Osteoblast (primary cell): ENCODE measurements around the gene CABP1. TPM values are rescaled to one million over a fixed set of nuclear protein-coding genes. Genes with fewer than 3 reads are reported as not detected.

Source experiments
- DNase-seq: peaks from one replicate; pipeline ENCODE4 v3.0.0; 2011; ENCODE audit warnings: low spot score, mixed read lengths; ENCODE audit not compliant: insufficient read length; ENCODE audit errors: missing footprints
- H2AFZ ChIP-seq: 2 replicates; pipeline ENCODE4 v1.6.0; 2011; ENCODE audit warnings: mild to moderate bottlenecking, low read length
- H3K27ac ChIP-seq: 2 replicates; pipeline ENCODE4 v1.5.1; 2011; ENCODE audit warnings: mild to moderate bottlenecking, low read depth, low read length, moderate library complexity
- H3K27me3 ChIP-seq: 2 replicates; pipeline ENCODE4 v1.6.0; 2012; ENCODE audit warnings: mild to moderate bottlenecking, control low read depth, inconsistent platforms, low read length, moderate library complexity; ENCODE audit not compliant: insufficient read depth
- H3K36me3 ChIP-seq: 2 replicates; pipeline ENCODE4 v1.5.1; 2011; ENCODE audit warnings: mild to moderate bottlenecking, low read length, control low read depth, moderate library complexity; ENCODE audit not compliant: insufficient read depth
- H3K4me1 ChIP-seq: 2 replicates; pipeline ENCODE4 v1.5.1; 2011; ENCODE audit warnings: mild to moderate bottlenecking, low read length, control low read depth, moderate library complexity; ENCODE audit not compliant: insufficient read depth
- H3K4me2 ChIP-seq: 2 replicates; pipeline ENCODE4 v1.6.0; 2011; ENCODE audit warnings: mild to moderate bottlenecking, low read length; ENCODE audit not compliant: insufficient read depth
- H3K4me3 ChIP-seq: fragments of 200-600 bp; sonication (generic); 3 replicates; pipeline ENCODE4 v1.5.1; 2012; ENCODE audit warnings: mild to moderate bottlenecking, low read length, inconsistent platforms; ENCODE audit not compliant: insufficient read depth
- H3K79me2 ChIP-seq: 2 replicates; pipeline ENCODE4 v1.6.0; 2012; ENCODE audit warnings: mild to moderate bottlenecking, low read length, control low read depth, inconsistent platforms; ENCODE audit not compliant: insufficient read depth
- H3K9me3 ChIP-seq: 2 replicates; pipeline ENCODE4 v1.5.1; 2011; ENCODE audit warnings: low read depth, low read length, control low read depth
- H4K20me1 ChIP-seq: 2 replicates; pipeline ENCODE4 v1.6.0; 2012; ENCODE audit warnings: mild to moderate bottlenecking, low read length, control low read depth; ENCODE audit not compliant: insufficient read depth
- total RNA-seq: library from RNA; depleted of rRNA; stranded (reverse); fragments of >200 nt; gene quantifications from 2 replicates; pipeline ENCODE4 v1.2.3, GENCODE V29; 2012
- TF ChIP-seq, protein P1 (sequence below): IDR thresholded peaks from 2 replicates; pipeline ENCODE4 v1.5.1; 2011; ENCODE audit warnings: mild to moderate bottlenecking, low read depth, low read length, moderate library complexity; ENCODE audit errors: extremely low read depth

Gene CABP1
- total RNA-seq, 1 donor: not detected

- TF ChIP-seq, protein P1, sequence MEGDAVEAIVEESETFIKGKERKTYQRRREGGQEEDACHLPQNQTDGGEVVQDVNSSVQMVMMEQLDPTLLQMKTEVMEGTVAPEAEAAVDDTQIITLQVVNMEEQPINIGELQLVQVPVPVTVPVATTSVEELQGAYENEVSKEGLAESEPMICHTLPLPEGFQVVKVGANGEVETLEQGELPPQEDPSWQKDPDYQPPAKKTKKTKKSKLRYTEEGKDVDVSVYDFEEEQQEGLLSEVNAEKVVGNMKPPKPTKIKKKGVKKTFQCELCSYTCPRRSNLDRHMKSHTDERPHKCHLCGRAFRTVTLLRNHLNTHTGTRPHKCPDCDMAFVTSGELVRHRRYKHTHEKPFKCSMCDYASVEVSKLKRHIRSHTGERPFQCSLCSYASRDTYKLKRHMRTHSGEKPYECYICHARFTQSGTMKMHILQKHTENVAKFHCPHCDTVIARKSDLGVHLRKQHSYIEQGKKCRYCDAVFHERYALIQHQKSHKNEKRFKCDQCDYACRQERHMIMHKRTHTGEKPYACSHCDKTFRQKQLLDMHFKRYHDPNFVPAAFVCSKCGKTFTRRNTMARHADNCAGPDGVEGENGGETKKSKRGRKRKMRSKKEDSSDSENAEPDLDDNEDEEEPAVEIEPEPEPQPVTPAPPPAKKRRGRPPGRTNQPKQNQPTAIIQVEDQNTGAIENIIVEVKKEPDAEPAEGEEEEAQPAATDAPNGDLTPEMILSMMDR: no peak
- Histone ChIP-seq H3K27ac (peak overlapping the region; percentile 45), H3K9me3 (no peaks in the 10 kb centered on the region), H3K79me2 (peaks cover 32% of the 10 kb centered on the region), H3K27me3 (no peaks in the 10 kb centered on the region), H3K4me2 (peak overlapping the region; percentile 91), H3K4me3 (peak overlapping the region; percentile 84), H2AFZ (peak overlapping the region; percentile 2), H3K4me1 (peaks cover 11% of the 10 kb centered on the region), H4K20me1 (peaks cover 11% of the 10 kb centered on the region), H3K36me3 (peaks cover 14% of the 10 kb centered on the region)
- peak; percentile 88 for DNase-seq
These were observed 70.4 kb downstream of the CABP1 start for GRCh38 chr12:120710805-120711296.

GRCh38 chr12:120711411-120711810 lies 71.0 kb downstream of the CABP1 start:
- peak overlapping the region; percentile 84 for H3K4me3 ChIP-seq
- H2AFZ ChIP-seq: peak overlapping the region; percentile 2
- H4K20me1 ChIP-seq: peaks cover 11% of the 10 kb centered on the region
- peaks cover 32% of the 10 kb centered on the region for H3K79me2 ChIP-seq
- H3K36me3 ChIP-seq: peaks cover 19% of the 10 kb centered on the region
- H3K27ac ChIP-seq: peak overlapping the region; percentile 45
- no peaks in the 10 kb centered on the region for H3K27me3 ChIP-seq
- peaks cover 11% of the 10 kb centered on the region for H3K4me1 ChIP-seq
- TF ChIP-seq, protein P1: no peak
- H3K4me2 ChIP-seq: peak overlapping the region; percentile 91
- no peaks in the 10 kb centered on the region for H3K9me3 ChIP-seq
- no peak for DNase-seq

DNA sequence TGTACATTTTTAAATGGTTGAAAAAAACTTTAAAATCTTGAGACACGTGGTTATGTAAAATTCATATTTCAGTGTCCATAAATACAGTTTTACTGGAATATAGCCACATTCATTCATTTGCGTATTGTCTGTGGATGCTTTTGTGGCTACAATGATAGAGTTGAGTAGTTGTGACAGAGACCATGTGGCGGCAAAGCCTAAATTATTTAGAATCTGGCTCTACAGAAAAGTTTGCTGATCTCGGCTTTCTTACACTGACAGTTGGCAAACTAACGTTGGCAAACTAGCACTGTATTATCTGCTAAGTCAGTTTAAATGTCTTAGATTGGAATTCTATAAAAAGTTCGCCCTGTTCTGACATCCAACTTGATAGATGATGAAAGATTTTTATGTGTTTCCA lies 72.2 kb downstream of the CABP1 start:
- Histone ChIP-seq H3K9me3 (no peaks in the 10 kb centered on the region), H3K4me1 (peaks cover 11% of the 10 kb centered on the region), H3K4me3 (no peak overlapping the region), H4K20me1 (peaks cover 11% of the 10 kb centered on the region), H3K79me2 (peaks cover 32% of the 10 kb centered on the region), H3K36me3 (peaks cover 27% of the 10 kb centered on the region), H3K27ac (no peak overlapping the region), H2AFZ (no peak overlapping the region), H3K4me2 (no peak overlapping the region), H3K27me3 (no peaks in the 10 kb centered on the region)
- TF ChIP-seq, protein P1: no peak
- no peak for DNase-seq

DNA sequence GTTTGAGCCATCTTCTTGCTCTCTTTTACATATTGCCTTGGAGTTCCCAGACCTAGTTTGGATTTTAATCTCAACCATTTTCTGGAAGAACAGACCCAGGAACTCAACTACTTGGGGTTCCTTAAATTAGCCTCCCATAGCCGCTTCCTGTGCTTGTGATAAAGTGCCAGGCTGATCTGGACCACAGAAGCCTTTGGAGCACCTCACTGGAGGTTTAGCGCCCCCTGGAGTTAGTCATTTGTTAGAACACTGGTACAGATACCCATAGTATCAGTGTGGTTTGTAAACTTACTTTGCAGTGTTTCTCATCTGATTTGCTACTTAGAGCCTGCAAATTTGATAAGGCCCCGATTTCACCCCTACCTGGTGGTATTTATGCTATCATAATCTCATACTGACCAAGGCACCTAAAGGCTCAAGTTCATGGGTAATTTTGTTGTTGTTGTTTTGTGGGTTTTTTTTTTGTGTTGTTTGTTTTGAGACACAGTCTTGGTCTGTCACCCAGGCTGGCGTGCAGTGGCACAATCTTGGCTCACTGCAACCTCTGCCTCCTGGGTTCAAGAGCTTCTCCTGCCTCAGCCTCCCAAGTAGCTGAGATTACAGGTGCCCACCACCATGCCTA lies 73.5 kb downstream of the CABP1 start:
- Histone ChIP-seq H3K4me2 (no peak overlapping the region), H3K27ac (no peak overlapping the region), H3K4me3 (no peak overlapping the region), H3K4me1 (peaks cover 11% of the 10 kb centered on the region), H4K20me1 (peaks cover 11% of the 10 kb centered on the region), H3K9me3 (no peaks in the 10 kb centered on the region), H3K27me3 (no peaks in the 10 kb centered on the region), H3K36me3 (peaks cover 38% of the 10 kb centered on the region), H2AFZ (no peak overlapping the region), H3K79me2 (peaks cover 32% of the 10 kb centered on the region)
- DNase-seq: peak; percentile 93
- TF ChIP-seq, protein P1: peak; percentile 92

Other genes starting within 250 kb of the CABP1 start
- gene COX6A1, start 202.5 kb upstream of the CABP1 start, total RNA-seq: 224 and 256 TPM in 2 replicates
- gene TRIAP1, start 194.2 kb upstream of the CABP1 start, total RNA-seq: 19.2 and 19.9 TPM in 2 replicates
- gene GATC, start 194.2 kb upstream of the CABP1 start, total RNA-seq: 14.5 and 20.0 TPM in 2 replicates
- gene SRSF9, start 170.9 kb upstream of the CABP1 start, total RNA-seq: 103 and 107 TPM in 2 replicates
- 162 and 168 TPM in 2 replicates for gene DYNLL1, start 144.5 kb upstream of the CABP1 start, total RNA-seq
- 15.2 and 19.2 TPM in 2 replicates for gene COQ5, start 111.5 kb upstream of the CABP1 start, total RNA-seq
- gene RNF10, start 106.3 kb upstream of the CABP1 start, total RNA-seq: 117 and 122 TPM in 2 replicates
- gene POP5, start 59.2 kb upstream of the CABP1 start, total RNA-seq: 19.4 and 26.8 TPM in 2 replicates
- 85.2 and 89.8 TPM in 2 replicates for gene MLEC, start 46.5 kb downstream of the CABP1 start, total RNA-seq
- 23.2 and 24.5 TPM in 2 replicates for gene UNC119B, start 69.8 kb downstream of the CABP1 start, total RNA-seq
- gene ACADS, start 85.2 kb downstream of the CABP1 start, total RNA-seq: 10.5 and 12.7 TPM in 2 replicates